ENCODE measurements around the gene MYO1F.
"Not testable (repeated sequence)": the region's sequence is repeated elsewhere in the genome, so short reads cannot be mapped to it uniquely, and the experiment has no call there.

Gene MYO1F

DNA sequence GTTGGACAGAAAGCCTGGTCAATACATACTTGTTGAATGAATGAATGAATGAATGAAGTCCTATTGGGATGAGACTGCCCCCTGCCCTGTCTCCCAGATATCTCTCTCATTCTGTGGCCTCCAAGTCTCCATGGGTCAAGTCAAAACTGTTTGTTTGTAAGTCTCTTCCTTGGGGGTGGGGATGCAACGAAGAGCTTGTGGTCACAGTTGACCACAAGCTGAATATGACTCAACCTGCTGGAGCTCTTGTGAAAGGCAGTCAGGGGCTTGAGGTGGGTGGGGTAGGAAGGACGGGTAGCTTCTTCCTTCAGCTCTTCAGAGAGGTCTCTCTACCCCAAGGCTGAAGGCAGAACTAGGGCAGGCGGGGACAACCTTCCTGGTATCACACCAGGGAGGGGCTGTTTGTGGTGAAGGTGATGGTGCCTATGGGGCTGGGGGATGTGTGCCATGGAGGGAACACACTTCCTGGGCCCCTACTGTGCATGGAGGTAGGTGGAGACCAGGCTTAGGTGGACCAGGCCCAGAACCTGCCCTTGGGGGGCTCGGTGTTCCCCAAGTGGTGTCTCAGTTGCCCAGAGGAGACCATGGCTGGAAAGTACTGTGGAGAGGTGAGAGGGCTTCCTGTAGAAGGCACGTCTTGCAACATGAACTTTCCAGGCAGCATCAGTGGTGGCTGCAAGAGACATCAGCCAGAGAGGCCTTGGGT is 8.0 kb downstream of the MYO1F start:
- TF ChIP-seq GABPA (IDR thresholded peaks at IDR 0.05; ENCODE audit: low read depth) = no peak
- TF ChIP-seq, protein P1, sequence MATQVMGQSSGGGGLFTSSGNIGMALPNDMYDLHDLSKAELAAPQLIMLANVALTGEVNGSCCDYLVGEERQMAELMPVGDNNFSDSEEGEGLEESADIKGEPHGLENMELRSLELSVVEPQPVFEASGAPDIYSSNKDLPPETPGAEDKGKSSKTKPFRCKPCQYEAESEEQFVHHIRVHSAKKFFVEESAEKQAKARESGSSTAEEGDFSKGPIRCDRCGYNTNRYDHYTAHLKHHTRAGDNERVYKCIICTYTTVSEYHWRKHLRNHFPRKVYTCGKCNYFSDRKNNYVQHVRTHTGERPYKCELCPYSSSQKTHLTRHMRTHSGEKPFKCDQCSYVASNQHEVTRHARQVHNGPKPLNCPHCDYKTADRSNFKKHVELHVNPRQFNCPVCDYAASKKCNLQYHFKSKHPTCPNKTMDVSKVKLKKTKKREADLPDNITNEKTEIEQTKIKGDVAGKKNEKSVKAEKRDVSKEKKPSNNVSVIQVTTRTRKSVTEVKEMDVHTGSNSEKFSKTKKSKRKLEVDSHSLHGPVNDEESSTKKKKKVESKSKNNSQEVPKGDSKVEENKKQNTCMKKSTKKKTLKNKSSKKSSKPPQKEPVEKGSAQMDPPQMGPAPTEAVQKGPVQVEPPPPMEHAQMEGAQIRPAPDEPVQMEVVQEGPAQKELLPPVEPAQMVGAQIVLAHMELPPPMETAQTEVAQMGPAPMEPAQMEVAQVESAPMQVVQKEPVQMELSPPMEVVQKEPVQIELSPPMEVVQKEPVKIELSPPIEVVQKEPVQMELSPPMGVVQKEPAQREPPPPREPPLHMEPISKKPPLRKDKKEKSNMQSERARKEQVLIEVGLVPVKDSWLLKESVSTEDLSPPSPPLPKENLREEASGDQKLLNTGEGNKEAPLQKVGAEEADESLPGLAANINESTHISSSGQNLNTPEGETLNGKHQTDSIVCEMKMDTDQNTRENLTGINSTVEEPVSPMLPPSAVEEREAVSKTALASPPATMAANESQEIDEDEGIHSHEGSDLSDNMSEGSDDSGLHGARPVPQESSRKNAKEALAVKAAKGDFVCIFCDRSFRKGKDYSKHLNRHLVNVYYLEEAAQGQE (IDR thresholded peaks at IDR 0.05; ENCODE audit: insufficient replicate concordance, low read depth) = no peak
- TF ChIP-seq, protein P2, sequence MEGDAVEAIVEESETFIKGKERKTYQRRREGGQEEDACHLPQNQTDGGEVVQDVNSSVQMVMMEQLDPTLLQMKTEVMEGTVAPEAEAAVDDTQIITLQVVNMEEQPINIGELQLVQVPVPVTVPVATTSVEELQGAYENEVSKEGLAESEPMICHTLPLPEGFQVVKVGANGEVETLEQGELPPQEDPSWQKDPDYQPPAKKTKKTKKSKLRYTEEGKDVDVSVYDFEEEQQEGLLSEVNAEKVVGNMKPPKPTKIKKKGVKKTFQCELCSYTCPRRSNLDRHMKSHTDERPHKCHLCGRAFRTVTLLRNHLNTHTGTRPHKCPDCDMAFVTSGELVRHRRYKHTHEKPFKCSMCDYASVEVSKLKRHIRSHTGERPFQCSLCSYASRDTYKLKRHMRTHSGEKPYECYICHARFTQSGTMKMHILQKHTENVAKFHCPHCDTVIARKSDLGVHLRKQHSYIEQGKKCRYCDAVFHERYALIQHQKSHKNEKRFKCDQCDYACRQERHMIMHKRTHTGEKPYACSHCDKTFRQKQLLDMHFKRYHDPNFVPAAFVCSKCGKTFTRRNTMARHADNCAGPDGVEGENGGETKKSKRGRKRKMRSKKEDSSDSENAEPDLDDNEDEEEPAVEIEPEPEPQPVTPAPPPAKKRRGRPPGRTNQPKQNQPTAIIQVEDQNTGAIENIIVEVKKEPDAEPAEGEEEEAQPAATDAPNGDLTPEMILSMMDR (IDR thresholded peaks at IDR 0.05; ENCODE audit: insufficient read depth, low read length) = no peak
- TF ChIP-seq SPI1 (IDR thresholded peaks at IDR 0.05; ENCODE audit: borderline replicate concordance, low read depth) = no peak
- peak; percentile 96 for TF ChIP-seq POLR2AphosphoS5 (IDR thresholded peaks at IDR 0.05; ENCODE audit: low read depth)
- peak; percentile 99 for DNase-seq (ENCODE audit: low read depth in 1 of 2, low spot score in 1 of 2)
- no peaks in the 10 kb centered on the region for H3K27me3 ChIP-seq (ENCODE audit: insufficient read depth, poor library complexity, severe bottlenecking)
- no peak overlapping the region for H3K4me3 ChIP-seq (replicated peaks; ENCODE audit: insufficient read depth, low read length)
- peak overlapping the region; percentile 88 for H3K27ac ChIP-seq (replicated peaks)

DNA sequence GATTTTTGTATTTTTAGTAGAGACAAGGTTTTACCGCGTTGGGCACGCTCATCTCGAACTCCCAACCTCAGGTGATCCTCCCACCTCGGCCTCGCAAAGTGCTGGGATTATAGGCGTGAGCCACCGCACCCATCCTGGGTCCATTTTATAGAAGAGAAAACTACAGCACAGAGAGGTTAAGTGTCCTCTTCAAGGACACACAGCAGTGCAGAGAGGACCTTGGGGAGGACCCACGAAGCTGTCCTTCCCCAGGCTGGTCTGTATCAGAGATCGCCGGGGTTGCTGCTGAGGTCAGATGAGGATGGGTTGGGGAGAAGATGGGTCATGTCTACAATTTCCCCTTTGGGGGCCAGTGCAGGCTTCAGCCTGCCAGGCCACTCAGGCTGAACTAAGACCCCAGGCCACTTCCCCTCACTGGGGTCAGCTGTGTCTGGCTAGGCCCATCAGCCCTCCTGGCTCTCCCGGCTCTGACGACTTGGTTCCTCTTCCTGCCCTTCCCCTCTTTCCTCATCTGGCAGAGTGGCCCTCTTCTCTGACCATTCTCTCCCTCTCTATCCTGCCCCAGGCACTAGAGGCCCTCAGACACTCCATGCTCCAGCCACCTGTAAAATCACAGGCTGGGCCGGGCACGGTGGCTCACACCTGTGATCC is 9.6 kb downstream of the MYO1F start:
- Histone ChIP-seq H3K27me3 (ENCODE audit: insufficient read depth, poor library complexity, severe bottlenecking) (no peaks in the 10 kb centered on the region), H3K4me3 (replicated peaks; ENCODE audit: insufficient read depth, low read length) (no peak overlapping the region), H3K27ac (replicated peaks) (peak overlapping the region; percentile 88)
- peak; percentile 52 to 72 for DNase-seq (ENCODE audit: low read depth in 1 of 2, low spot score in 1 of 2)
- TF ChIP-seq POLR2AphosphoS5 (IDR thresholded peaks at IDR 0.05; ENCODE audit: low read depth) = no peak
- TF ChIP-seq SPI1 (IDR thresholded peaks at IDR 0.05; ENCODE audit: borderline replicate concordance, low read depth) = peak; percentile 64

DNA sequence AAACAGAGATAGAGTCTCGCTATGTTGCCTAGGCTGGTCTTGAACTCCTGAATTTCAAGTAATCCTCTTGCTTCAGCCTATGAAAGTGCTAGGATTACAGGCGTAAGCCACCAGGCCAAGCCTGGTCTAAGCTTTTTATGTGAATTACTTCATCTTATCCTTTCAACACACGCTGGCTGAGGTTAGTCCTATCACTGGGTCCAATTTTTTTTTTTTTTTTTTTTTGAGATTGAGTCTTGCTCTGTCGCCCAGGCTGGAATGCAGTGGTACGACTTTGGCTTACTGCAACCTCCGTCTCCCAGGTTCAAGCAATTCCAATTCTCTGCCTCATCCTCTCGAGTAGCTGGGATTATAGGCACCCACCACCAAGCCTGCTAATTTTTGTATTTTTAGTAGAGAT is 10.4 kb downstream of the MYO1F start:
- DNase-seq (ENCODE audit: low read depth in 1 of 2, low spot score in 1 of 2) = peak in 1 of 2 experiments; percentile 58
- Histone ChIP-seq H3K27me3 (ENCODE audit: insufficient read depth, poor library complexity, severe bottlenecking) (no peaks in the 10 kb centered on the region), H3K27ac (replicated peaks) (peak overlapping the region; percentile 88), H3K4me3 (replicated peaks; ENCODE audit: insufficient read depth, low read length) (no peak overlapping the region)
- TF ChIP-seq, protein P1 (IDR thresholded peaks at IDR 0.05; ENCODE audit: insufficient replicate concordance, low read depth) = no peak
- TF ChIP-seq SPI1 (IDR thresholded peaks at IDR 0.05; ENCODE audit: borderline replicate concordance, low read depth) (no peak), GABPA (IDR thresholded peaks at IDR 0.05; ENCODE audit: low read depth) (no peak), POLR2AphosphoS5 (IDR thresholded peaks at IDR 0.05; ENCODE audit: low read depth) (no peak)
- TF ChIP-seq, protein P2 (IDR thresholded peaks at IDR 0.05; ENCODE audit: insufficient read depth, low read length) = no peak

DNA sequence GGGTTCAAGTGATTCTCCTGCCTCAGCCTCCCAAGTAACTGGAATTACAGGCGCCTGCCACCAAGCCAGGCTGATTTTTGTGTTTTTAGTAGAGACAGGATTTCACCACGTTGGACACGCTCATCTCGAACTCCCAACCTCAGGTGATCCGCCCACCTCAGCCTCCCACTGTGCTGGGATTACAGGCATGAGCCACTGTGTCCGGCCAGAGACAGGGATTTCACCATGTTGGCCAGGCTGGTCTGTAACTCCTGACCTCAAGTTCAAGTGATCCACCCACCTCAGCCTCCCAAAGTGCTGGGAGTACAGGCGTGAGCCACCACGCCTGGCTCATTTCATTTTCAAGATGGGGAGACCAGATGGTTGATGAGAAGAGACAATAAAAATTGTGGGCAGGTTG is 12.4 kb downstream of the MYO1F start:
- H3K27ac ChIP-seq (replicated peaks) = peak overlapping the region; percentile 53
- H3K4me3 ChIP-seq (replicated peaks; ENCODE audit: insufficient read depth, low read length) = not testable (repeated sequence)

More for the DNA sequence above, 12.4 kb downstream of the MYO1F start:
- not testable (repeated sequence) for H3K27me3 ChIP-seq (ENCODE audit: insufficient read depth, poor library complexity, severe bottlenecking); DNase-seq (ENCODE audit: low read depth in 1 of 2, low spot score in 1 of 2)
